Muscle of back (tissue), 11 donors: Measurements from ENCODE around the gene GADL1. TPM values are rescaled to one million over a fixed set of nuclear protein-coding genes. Genes with fewer than 3 reads are reported as not detected.

Experiments
- DNase-seq, 3 donors: peaks; one replicate each; pipeline versions ENCODE4 v3.0.0 to v3.0.0-alpha.2; 2013
- polyA plus RNA-seq, 10 donors: library from polyadenylated mRNA; unstranded; fragments of 120-200 nt; gene quantifications; one replicate each; pipeline ENCODE4 v1.2.1, GENCODE V29; 2013; ENCODE audit not compliant: insufficient read length in 10 of 10

The GADL1 gene
- polyA plus RNA-seq, 10 donors = 12.7 to 31.8 (median 24.0) TPM

DNA sequence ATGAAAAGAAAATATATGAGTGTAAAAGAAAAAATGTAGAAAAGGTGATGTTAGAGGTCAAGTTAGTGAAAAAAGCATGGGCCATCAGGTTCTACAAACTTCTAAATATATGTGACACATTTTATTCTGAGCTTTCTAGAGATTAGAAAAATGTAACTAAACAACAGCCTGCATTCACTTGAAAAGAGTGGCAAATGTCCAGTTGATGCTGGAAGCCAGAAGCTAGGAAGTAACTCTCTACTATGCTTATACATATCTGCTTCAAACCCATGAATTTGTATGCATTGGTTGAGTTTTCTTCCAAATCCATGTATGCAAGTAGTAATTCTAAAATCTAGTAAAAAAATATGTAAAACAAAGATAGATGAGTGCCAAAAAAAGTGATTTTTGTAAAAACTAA lies 164.5 kb downstream of the GADL1 start:
- DNase-seq = peak in 1 of 3 donors; percentile 34

DNA sequence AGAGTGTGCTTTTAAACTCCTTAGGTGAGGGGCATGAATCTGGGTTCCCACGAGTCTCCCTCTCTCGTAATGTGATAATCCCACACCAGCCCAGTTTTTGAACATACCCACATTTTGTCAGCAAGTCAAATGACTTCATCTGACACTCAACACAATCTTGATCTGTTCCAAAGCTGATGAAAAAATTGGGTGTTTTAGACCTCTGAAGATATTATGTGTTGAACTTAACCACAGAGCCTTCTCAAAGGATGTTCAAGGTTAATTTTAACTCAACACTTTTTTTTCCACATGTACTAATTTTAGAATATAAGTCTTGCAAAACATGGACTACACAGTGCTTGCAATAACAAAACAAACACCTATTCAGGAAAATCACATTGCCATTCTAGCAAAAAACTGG lies 164.9 kb downstream of the GADL1 start:
- no peak for DNase-seq

DNA sequence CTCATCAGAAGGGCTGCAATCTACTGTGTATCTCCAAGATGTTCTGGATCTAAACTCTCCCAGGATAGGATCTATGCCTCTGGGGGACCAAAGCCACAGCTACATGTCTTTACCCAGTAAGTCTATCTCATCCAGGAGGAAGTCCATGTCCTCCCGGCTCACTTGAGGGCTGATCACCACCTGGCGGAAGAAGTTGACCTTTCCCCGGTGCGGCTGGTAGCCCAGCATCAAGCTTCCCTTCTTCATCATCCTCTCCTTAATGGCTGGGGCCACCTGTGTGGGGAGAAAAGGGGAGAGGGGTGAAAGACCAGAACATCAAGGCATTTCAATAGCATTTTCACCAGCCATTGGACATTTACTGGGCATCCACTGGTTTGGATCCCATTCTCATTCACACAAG lies 166.3 kb downstream of the GADL1 start:
- DNase-seq = no peak

DNA sequence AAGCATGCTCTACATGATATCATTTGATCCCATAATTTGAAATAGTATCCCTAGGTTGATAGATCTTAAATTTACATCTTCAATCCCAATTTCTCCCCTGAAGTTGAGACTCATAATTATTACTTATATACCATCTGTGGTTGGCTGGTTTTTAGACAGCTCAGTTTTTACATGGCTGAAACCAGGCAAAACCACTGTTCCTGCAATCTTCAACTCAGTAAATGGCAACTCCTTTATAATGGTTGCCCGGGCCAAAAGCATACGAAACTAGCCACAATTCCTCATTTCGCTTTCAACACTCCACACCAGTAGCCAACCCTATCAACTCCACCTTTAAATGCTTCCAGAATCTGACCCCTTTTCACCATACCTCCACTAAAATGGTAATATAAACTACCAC lies 169.6 kb downstream of the GADL1 start:
- DNase-seq = no peak

- DNase-seq = no peak
Measured at GRCh38 chr3:30723211-30723610, 171.2 kb downstream of the GADL1 start.

DNA sequence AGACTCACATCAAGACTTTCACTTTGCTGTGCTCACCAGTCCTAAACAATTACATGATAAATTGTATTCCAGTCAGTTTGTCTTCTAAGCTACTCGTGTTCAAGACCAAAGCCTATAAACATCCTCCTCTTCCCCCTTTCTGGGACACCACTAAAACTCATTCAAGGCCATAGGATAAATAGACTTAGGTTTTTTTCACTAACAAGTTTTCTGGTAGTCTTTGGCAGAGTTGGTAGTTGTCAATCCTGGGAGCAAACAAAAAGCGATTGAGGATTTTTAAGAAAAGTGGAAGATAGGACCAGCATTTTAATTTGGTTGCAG lies 173.2 kb downstream of the GADL1 start:
- no peak for DNase-seq

- no peak for DNase-seq
Measured at GRCh38 chr3:30720586-30721313, 173.7 kb downstream of the GADL1 start.

DNA sequence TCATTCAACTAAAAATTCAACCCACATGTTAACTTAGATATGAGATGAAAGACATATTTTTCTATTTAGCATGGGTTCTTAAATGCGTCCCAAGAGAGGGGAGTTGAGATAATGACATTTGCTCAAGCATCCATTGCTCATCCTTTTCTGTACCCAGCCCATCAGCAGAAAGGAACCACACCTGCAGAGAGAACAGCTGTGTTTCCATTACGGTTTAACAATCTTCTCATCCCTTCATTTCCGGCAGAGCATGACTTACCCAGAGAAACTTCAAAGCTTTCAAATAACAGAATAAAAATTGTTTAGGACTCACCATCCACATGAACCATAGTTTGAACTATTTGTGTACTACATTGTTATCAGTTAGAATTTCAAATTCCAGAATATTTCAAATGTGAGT lies 174.9 kb downstream of the GADL1 start:
- DNase-seq = no peak

GRCh38 chr3:30713885-30714503 lies 180.5 kb downstream of the GADL1 start:
- DNase-seq = no peak

- no peak for DNase-seq
Measured at GRCh38 chr3:30712991-30713390, 181.5 kb downstream of the GADL1 start.

GRCh38 chr3:30711867-30712266 lies 182.6 kb downstream of the GADL1 start:
- DNase-seq = no peak

DNA sequence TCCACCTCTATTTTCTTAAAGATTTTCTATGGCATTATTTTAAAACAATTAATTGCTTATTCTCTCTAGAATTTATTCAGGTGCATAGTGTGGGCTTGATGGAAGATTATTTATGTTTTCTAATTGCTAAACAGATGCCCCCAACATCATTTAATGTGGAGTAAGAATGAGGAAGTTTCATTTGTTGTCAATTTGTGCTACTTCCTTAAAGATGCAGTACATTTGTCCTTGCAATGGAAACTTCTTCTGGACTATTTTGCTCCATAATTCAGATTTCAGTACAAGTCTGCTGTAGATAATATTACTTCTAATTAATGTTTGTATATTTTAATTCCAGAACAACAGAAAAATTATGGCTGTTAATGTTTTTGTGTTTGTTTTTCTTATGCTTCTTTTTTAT lies 183.3 kb downstream of the GADL1 start:
- no peak for DNase-seq

- DNase-seq = no peak
Measured at GRCh38 chr3:30710017-30710416, 184.4 kb downstream of the GADL1 start.

GRCh38 chr3:30708472-30708871 lies 186.0 kb downstream of the GADL1 start:
- no peak for DNase-seq

GRCh38 chr3:30707825-30708224 lies 186.6 kb downstream of the GADL1 start:
- no peak for DNase-seq

DNA sequence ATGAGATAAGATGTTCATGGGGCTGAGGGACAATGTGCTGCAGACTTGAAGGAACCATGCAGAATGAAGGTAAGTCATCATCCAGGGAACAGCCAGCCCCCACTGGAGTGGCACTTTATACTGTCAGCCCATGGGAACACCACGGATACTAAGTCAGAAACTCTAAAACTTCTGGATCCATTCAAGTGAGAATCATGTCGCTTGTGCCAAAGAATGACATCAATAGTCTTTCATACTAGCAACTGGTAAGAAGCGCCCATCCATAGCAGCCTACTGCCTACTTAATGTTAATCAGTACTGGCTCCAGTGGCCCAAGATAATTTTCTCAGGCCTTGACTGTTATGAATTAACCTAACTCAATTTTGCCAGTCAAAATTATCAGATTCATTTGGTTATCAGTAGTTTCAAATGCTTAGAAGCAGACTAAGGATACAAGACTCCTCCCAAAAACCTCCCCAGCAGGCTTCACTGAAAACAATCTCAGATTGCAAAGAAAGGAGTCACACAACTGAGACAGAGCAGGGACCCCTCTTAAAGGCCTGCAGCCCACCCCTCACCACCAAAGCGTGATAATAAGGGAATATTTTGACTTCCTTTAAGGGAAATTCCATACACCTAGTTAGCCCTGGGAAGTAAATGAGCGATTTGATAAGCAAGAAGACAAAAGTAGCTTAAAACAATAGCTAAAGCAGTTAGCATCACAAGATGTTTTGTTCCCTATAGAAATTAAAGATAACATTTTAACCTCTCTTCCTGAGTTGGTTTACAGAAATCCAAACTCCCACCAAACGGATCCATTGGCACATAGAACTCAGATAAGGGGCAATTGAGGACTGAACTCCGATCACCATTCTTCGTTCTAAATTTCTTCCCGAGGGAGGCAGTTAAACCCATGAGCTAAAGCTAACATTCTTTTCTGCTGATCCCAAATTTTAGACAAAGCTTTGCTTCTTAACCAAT lies 189.2 kb downstream of the GADL1 start:
- DNase-seq = no peak

- DNase-seq = no peak
Measured at GRCh38 chr3:30702828-30703397, 191.5 kb downstream of the GADL1 start.

DNA sequence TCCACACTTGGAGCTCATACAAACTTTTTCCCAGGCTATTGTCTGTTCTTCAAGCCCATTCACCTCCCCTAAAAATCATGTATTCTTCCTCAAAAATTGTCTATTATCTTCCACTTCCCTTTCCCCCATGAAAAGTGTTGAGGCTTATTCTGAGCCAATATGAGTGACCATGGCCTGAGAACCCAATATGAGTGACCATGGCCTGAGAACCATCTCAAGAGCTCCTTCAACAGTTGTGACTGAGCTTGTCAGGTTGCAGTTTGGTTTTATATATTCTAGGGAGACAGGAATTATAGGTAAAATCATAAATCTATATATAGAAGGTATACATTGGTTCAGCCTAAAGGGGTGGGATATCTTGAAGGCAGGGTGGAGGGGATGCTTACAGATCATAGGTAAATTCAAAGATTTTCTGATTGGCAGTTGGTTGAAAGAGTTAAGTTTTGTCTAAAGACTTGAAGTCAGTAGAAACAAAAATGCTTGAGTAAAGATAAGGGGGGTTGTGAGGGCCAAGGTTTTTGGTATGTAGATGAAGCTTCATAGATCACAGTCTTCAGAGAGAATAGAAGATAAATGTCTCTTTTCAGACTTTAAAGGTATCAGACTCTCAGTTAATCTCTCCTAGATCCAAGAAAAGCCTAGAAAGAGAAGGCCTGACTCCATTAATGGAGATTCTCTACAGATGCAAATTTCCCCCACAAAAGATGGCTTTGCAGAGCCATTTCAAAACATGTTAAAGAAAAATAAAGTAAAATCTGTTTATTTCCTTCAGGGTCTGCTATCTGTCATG lies 192.2 kb downstream of the GADL1 start:
- DNase-seq = no peak

DNA sequence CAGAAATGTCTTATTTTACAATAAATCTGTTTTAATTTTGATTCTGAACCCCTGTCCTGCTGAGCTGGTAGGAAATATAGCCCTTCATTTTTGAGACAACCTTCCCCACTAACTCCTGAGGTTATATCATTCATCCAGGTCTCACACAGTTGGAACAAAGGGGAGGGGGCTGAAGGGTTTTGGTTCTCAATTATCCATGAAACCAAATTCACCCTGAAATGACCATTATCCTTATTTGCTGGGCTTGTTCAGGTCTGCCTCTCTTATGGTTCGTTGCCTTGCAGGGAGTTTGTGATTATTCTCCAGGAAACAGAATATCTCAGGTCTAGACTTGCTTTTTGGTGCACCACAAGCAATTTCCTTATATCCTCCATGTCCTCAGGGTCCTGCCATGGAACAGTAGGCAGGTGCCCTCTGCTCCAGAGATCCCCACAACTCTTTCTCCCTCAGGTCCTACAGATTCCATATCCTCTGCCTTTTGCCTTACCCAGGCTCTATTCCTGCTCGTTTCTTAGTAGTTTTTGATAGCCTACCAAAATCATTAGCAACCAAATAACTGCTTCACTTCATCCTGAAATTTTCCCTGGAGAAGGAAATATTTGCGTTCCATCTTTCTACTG lies 193.6 kb downstream of the GADL1 start:
- DNase-seq = no peak

DNA sequence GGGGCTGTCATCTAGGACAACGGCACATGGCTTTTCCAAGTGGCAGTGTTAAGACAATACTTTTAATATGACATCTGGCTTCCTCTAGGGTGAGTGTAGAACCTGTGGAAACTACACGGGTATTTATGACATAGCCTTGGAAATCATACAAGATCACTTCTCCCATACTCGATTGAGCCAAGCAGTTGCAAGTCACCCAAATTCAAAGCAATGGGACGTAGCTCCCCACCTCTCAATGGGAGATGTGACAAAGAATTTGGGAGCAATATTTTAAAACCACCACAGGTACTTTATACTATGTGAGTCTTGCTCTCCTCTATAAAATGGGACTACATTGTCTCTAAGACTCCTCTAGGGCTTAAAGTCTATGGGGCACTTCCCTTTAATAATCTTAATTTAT lies 194.5 kb downstream of the GADL1 start:
- DNase-seq = no peak

DNA sequence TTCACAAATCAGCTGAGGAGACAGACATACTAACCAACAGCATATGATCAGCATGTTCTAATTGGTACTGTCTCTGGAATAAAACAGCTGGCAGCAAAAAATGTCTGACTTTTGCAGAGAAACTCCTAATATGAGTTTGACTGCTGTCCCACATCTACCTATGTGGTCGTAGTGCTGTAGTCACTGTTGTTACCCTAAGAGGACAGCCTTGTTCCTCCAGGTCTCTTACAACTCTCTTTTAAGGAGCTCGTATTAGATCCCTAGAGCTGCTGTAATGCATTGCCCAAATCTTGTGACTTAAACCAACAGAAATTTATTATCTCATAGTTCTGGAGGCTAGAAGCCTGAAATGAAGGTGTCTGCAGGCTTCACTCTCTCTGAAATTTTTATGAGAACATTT lies 195.9 kb downstream of the GADL1 start:
- no peak for DNase-seq
